ENCODE measurements around the gene KRT2.

Gene KRT2

DNA sequence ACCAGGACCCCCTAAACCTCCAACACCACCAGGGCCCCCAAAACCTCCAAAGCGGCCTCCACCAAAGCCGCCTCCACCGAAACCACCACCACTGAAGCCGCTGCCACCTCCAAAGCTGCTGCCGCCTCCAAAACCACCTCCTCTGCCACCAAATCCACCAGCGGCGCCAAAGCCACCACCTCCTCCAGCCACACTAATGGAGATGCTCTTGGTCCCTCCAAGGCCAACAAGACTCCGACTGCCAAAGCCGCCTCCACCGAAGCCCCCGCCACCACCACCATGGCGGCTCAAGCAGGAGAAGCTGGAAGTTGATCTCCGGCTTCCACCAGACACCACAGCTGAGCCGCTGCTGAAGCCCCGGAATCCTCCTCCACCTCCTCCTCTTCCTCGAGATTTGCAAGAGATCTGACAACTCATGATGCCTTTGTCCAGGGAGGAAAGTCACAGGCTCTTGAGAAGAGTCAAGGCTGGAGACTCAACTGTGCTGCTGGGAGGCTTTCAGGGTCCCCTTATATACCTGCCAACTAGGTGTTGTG, at the start of gene KRT2:
TSS of gene KRT2 (minus strand) at position 486 of the 536 bp plus-strand sequence. CDS start at position 417, 69 bp downstream.
- no peak for DNase-seq

DNA sequence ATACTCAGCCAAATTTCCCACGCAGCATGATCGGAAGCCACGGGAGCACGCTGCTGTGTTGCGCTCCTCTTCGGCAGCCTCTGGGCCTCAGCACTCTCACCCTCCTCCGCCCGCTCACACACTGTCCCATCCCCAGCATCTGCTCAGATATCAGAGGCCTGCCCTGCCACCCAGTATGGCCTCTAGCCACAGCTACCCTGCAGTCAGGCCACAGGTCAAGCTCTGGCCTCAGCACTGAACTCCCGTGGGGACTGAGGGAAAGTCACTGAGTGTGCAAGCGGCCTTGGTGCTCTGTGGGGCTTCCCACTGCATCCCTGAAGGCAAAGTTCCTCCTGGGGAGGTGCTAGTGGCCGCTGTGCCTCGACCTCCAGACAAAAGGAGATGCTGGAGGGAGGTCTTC, 49.3 kb upstream of the KRT2 start:
- no peak for DNase-seq

- DNase-seq: no peak
Measured at GRCh38 chr12:52699960-52700359, 47.9 kb upstream of the KRT2 start.

DNA sequence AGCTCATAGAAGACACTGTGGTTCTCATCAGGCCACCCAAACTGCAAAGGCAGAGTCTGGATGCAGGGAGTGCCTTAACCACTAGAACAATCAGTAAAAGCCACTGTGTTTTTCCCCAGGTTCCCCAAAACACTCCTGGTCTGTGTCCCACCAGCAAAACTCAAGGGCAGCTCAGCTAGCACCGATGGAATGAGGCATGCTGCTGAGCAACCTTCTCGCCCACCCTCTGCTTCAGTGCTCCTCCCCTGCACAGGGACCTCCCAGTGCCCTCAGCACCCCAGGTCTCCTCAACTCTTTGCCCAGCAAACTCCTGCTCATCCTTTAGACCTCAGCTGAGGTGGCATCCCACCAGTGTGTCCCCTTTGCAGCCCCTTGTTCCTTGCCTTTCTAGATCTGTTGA, 47.4 kb upstream of the KRT2 start:
- DNase-seq: no peak

GRCh38 chr12:52698651-52699340, 46.8 kb upstream of the KRT2 start:
- DNase-seq: no peak

- DNase-seq: no peak
Measured at GRCh38 chr12:52697058-52697582, 45.1 kb upstream of the KRT2 start.

GRCh38 chr12:52696588-52696987, 44.6 kb upstream of the KRT2 start:
- DNase-seq: no peak

DNA sequence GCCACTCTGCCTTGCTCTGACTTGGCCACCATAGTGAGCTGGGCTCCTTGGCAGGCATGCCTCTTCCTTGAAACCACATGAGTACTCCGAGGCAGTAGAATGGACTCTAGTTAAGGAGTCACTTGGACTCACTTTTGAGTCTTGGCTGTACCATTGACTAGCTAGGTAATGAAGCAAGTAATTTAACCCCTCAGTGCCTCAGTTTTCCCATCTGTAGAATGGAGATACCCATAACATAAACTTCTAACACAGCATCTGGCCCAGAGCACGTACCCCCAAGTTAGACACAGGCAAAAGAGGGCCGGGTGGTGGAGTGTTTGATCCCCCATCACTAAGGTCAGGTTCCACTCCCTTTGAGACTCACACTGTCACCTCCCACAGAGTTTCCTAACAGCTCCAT, 43.0 kb upstream of the KRT2 start:
- no peak for DNase-seq

DNA sequence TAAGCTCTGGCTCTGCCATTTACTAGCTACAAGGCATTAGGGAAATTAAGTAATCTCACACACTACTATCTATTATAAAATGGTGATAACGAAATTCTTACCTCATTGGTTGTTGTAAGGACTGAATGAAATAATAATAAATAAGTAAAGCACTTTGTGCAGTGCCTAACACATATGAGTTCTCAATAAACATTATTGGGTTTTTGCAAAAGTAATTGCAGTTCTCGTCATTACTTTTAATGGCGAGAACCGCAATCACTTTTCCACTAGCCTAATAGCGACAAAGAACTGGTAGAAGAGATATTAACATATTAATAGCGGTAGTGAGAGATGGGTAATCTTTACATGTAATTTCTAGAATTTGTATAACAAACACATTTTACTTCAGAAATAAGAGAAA, 42.1 kb upstream of the KRT2 start:
- no peak for DNase-seq

GRCh38 chr12:52693261-52693660, 41.2 kb upstream of the KRT2 start:
- no peak for DNase-seq

DNA sequence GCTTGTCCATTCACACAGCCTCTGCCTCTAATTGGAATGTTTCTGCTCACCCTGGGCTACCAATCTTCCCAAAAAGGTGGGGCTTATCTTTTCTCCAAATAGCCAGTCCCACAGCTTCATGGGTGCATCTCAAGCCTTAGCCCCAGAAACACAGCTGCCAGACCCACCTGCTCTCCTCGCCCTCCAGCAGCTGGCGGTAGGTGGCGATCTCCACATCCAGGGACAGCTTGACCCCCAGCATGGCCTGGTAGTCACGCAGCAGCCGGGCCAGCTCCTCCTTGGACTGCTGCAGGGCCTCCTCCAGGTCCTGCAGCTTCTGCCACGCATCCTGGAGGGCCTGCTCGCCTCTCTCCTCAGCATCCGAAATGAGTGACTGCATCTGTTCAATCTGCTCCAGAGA, 40.2 kb upstream of the KRT2 start:
- no peak for DNase-seq

GRCh38 chr12:52691841-52692150, 39.8 kb upstream of the KRT2 start:
- DNase-seq: no peak

- peak; percentile 48 to 53 for DNase-seq
Measured at GRCh38 chr12:52691076-52691840, 39.2 kb upstream of the KRT2 start.

- DNase-seq: no peak
Measured at GRCh38 chr12:52690351-52691075, 38.5 kb upstream of the KRT2 start.

DNA sequence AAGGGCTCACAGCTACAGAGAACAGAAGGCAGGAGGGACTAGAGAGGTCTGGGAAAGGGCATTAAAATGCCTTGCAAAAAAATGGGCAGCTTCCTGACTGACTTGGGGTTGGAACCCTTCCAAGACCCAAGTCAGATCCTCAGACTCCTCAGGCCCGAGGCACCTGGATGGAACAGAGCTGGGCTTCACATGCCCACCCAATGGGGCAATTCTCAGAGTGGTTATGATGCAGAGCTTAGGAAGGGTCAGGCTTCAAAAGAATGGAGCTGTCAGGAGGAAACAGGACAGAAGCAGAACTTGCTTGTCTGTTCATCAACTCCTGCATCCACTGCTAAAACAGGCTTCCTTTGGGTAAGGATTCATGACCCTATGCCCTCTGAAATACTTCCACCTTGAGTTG, 37.9 kb upstream of the KRT2 start:
- DNase-seq: no peak

- no peak for DNase-seq
Measured at GRCh38 chr12:52689239-52689638, 37.2 kb upstream of the KRT2 start.

GRCh38 chr12:52688481-52688880, 36.5 kb upstream of the KRT2 start:
- DNase-seq: no peak

DNA sequence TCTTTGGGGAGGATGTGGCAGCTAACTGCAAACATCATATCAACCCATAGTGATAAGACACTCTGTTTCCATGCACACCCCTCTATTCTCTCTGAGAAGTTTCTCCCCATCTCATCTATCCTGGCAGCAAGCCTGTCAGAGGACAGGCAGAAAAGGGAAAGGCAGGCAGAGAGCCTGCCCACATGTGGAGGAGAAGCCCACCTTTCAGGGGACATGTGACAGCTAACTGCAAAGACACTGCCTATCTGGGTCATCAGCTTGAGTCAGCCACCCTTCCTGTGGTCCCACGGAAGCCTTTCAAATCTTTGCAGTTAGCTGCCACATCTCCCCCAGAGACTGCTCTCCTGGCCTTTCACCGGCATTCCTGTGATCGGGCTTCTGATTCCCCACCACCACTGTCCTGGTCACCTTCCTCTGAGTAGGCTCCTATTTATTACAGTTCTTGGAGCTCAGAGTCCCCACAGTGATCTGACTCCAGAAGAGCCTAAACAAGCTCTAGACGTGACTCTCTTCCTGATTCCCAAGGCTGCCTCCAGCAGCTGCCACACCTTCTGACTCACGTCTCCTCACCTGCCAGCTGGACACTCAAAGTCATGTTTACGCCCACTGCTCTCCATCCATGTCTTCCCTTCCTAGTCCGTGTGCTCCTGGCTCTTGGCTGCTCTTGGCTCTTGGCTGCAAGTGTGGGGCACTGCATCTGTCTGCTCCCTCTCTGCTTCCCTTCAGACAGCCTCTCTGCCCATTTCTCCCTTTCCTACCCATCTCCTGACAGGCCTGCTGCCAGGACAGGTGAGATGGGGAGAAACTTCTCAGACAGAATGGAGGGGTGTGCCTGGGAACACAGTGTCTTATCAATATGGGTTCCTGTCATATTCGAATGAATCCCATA, 35.7 kb upstream of the KRT2 start:
- DNase-seq: no peak

- no peak for DNase-seq
Measured at GRCh38 chr12:52686756-52687487, 34.9 kb upstream of the KRT2 start.

DNA sequence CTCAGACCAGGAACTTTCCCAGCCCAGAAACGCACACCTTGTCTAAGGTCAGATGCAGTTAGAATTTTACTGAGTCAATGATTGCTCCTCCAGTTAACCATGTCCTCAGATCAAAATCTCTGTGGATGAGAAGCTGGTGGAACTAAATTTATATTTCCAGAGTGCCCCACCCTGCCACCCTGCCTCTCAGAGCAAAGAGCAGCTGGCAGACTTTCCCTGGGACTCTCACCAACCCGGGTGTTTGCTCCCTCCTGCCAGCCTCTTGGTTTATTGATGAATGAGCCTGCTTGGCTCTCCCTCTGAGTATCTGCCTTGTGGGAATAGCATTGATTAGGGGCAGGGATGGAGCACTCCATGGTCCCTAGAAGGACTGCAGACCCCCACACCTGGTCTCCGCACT, 34.1 kb upstream of the KRT2 start:
- DNase-seq: no peak

- no peak for DNase-seq
Measured at GRCh38 chr12:52685406-52685890, 33.4 kb upstream of the KRT2 start.

DNA sequence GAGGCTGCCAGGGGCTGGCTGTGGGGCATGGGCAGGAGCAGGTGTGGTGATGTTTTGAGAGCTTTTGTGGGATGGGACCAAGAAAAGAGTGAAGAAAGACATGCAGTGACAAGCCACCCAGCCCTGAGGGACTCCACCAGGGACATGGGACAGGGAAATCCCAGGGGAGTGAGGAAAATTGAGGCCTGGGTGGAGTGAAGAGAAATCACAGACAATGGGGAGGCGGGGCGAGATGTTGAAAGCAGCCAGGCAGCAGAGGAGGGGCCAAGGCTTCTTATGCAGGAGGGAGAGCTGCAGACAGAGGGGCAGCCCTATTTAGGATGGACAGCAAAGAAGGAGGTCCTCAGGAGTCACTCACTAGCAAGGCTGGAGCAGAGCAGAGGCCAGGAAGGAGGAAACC, 32.4 kb upstream of the KRT2 start:
- DNase-seq: no peak
